ENCODE results near the gene SEC24A. TPM values are rescaled to one million over a fixed set of nuclear protein-coding genes. Genes with fewer than 3 reads are reported as not detected.
"Not testable (repeated sequence)": the region's sequence is repeated elsewhere in the genome, so short reads cannot be mapped to it uniquely, and the experiment has no call there.

Gene SEC24A
- total RNA-seq, 1 donor from 2014 or later: 6.8 TPM

DNA sequence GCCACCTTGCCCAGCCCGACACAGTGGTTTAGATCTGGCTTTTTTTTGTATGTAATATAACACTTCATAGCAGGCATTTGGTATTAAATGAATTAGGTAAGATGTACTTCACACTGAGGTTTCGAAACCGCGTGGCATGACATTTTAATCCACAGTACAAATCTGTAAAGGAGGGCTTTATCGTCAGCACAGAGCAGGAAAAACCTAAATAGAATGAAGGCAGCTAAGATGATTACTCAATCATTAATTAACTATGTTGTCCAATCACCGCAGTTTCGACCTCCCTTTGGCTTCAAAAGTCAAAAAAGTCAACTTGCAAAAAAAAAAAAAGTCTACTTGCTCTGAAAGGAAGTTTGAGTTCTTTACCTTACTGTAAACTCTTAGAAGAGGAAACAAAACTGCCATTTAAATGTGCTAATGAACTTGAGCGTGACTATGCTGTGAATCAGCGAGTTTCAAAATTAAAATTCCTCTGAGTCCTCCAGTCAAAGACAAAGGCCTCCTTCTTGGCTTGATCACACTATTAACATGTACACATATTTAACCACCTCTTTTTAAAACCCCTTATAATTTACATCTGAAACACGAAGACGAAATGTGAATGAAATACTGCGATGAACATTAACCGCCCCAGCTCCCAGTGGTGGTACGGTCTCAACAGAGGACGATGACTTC is 698 bp upstream of the SEC24A start:
- peak; percentile 1 for ATAC-seq
- DNase-seq: no peak
- intact Hi-C loops (cut with micrococcal nuclease): no loop called here

DNA sequence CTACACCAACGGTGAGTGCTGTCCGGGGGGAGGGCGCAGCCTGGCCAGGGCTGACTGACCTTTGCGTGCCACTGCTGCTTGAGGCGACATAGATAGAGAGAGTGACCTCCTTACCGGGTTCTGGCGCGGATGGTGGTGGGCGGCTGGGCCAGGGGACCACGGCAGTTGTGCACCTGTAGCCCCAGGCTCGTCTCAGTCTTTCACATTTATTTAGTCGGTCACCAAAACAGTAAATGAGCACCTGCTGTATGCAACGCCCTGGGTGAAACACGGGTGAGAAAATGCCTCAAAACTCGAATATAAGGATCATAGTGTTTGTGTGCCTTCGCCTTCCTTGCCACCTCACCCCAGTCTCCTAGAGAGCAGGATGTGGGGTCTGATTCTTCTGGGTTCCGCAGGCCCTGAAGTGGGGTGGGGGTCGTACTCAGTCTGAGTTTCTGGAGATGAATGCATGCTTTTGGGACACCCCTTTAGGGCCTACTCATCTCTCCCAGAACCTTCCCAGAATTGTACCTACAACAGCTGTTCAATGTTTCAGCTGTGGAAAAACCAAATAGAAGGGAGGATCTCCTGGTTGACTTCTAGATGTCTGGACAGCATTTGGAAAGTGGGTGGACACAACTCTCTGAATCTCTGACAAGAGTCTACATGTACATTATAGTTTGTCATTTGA is 714 bp downstream of the SEC24A start:
- peak; percentile 62 for ATAC-seq
- intact Hi-C loops (cut with micrococcal nuclease): no loop called here
- no peak for DNase-seq

DNA sequence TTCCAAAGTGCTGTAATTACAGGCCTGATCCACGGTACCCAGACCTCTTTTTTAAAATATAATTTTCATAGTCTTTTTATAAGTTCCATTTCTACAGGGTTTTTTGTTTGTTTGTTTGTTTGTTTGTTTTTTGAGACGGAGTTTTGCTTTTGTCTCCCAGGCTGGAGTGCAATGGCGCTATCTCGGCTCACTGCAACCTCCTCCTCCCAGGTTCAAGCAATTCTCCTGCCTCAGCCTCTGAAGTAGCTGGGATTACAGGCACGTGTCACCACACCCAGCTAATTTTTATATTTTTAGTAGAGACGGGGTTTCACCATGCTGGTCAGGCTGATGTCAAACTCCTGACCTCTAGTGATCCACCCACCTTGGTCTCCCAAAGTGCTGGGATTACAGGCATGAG is 2.1 kb downstream of the SEC24A start:
- intact Hi-C loops (cut with micrococcal nuclease); DNase-seq; ATAC-seq: not testable (repeated sequence)

DNA sequence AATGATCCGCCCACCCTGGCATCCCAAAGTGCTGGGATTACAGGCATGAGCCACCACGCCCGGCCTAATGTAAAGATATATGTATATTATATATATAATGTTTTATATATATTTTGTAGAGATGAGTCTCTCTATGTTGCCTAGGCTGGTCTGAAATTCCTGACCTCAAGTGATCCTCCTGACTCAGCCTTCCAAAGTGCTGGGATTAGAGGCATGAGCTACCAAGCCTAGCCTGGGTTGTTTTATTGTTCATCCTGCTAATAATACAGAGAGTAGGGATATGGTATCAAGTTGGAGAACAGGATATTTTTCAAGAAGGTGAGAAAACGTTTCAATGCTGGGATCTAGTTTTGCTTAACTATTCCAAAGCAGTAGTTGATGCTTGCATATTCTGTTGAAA is 2.9 kb downstream of the SEC24A start:
- intact Hi-C loops (cut with micrococcal nuclease): no loop called here
- DNase-seq (no peak), ATAC-seq (no peak)

DNA sequence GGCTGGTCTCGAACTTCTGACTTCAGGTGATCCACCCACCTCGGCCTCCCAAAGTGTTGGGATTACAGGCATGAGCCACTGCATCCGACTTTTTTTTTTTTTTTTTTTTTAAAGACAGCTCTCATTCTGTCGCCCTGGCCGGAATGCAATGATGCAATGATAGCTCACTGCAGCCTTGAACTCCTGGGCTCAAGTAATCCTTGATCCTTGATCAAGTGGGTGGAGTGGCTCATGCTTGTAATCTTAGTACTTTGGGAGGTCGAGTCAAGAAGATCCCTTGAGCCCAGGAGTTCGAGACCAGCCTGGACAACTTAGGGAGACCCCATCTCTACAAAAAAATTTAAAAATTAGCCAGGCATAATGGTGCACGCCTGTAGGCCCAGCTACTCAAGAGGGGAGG is 8.1 kb downstream of the SEC24A start:
- ATAC-seq (no peak), DNase-seq (no peak)
- intact Hi-C loops (cut with micrococcal nuclease): no loop called here

DNA sequence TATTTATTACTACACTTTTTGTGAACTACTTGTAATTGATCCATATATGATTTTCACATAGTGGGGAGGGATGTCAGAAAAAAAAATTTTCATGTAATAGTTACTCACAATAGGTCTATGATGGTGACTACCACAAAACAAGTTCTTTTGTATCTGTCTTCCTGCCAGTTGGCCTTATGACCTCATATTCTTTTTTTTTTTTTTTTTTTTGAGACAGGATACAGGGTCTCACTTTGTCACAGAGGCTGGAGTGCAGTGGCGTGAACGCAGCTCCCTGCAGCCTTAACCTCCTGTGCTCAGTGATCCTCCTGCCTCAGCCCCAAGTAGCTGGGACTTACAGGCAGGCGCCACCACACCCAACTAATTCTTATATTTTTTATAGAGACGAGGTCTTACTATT is 10.9 kb downstream of the SEC24A start:
- no peak for DNase-seq
- intact Hi-C loops (cut with micrococcal nuclease): no loop called here
- ATAC-seq: no peak

DNA sequence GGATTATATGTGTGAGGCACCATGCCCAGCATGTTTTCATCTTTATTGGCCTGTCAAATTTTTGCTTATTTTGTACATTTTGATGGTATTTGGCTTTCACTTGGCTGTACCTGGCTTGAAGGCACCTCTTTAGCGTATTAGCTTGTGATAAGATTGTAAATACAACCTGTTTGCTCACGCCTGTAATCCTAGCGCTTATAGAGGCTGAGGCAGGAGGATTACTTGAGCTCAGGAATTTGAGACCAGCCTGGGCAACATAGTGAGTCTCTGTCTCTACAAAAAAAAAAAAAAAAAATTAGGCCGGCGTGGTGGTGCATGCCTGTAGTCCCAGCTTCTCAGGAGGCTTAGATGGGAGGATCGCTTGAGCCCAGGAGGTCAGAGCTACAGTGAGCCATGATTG is 11.3 kb downstream of the SEC24A start:
- ATAC-seq: no peak
- intact Hi-C loops (cut with micrococcal nuclease): no loop called here
- DNase-seq: no peak

DNA sequence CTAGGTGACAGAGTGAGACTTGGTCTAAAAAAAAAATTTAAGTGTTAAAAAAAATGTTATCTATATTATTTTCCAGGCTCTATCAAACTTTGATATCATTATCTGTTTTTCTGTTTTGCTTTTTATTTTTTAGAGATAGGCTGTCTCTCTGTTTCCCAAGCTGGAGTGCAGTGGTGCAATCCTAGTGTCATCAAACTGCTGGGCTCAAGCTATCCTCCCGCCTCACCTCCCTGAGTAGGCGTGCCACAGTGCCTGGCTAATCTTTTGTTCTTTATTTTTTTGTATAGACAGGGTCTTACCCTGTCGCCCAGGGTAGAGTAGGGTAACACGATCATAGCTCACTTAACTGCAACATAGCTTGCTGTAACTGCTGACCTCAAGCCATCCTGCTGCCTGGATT is 14.4 kb downstream of the SEC24A start:
- intact Hi-C loops (cut with micrococcal nuclease): no loop called here
- no peak for ATAC-seq
- no peak for DNase-seq

DNA sequence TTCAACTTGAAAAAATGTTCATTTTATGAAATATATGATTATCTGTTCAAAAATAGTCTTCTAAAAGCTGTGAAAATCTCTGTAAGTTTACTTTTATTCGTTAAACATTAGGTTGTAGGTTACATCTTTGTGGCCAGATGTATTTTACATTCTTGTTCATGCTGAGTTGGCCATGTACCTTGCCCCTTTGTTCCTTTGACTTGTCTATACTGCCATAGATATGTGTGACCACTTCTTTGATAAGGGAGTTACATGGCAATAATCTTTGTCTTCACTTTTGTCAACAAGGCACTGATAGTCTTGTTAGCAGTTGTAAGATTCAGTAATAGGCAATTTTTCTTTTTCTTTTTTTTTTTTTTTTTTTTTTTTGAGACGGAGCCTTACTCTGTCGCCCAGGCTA is 15.9 kb downstream of the SEC24A start:
- no peak for DNase-seq
- intact Hi-C loops (cut with micrococcal nuclease): no loop called here
- no peak for ATAC-seq

DNA sequence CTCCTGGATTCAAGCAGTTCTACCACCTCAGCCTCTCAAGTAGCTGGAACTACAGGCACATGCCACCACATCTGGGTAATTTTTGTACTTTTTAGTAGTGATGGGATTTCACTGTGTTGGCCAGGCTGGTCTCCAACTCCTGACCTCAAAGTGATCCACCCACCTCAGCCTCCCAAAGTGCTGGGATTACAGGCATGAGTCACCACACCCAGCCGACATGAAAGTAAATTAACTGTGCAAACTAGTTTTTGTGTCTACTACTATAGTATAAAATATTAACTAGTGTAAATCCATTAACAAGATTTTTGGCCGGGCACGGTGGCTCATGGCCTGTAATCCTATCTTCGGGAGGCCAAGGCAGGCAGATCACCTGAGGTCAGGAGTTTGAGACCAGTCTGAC is 25.0 kb downstream of the SEC24A start:
- intact Hi-C loops (cut with micrococcal nuclease); ATAC-seq; DNase-seq: not testable (repeated sequence)

DNA sequence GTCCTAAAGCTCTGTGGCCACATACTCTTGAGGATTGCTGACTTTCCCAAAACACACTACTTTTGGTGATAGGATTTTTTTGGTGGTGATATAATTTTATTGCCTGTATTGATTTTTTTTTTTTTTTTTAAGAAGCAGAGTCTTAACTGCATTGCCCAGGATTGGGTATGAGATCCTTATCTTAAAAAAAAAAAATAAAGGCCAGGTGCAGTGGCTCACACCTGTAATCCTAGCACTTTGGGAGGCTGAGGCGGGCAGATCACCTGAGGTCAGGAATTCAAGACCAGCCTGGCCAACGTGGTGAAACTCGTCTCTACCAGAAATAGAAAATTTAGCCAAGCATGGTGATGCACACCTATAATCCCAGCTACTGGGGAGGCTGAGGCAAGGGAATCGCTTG is 28.8 kb downstream of the SEC24A start:
- intact Hi-C loops (cut with micrococcal nuclease); ATAC-seq; DNase-seq: not testable (repeated sequence)

DNA sequence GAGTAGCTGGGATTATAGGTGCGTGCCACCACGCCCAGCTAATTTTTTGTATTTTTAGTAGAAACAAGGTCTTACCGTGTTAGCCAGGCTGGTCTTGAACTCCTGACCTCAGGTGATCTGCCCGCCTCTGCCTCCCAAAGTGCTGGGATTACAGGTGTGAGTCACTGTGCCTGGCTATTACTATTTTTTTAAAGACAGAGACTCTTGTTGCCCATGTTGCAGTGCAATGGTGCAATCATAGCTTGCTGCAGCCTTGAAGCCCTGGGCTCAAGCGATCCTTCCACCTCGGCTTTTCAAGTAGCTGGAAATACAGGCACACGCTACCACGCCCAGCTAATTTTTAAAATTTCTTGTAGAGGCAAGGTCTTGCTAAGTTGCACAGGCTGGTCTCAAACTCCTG is 41.6 kb downstream of the SEC24A start:
- DNase-seq; ATAC-seq; intact Hi-C loops (cut with micrococcal nuclease): not testable (repeated sequence)

DNA sequence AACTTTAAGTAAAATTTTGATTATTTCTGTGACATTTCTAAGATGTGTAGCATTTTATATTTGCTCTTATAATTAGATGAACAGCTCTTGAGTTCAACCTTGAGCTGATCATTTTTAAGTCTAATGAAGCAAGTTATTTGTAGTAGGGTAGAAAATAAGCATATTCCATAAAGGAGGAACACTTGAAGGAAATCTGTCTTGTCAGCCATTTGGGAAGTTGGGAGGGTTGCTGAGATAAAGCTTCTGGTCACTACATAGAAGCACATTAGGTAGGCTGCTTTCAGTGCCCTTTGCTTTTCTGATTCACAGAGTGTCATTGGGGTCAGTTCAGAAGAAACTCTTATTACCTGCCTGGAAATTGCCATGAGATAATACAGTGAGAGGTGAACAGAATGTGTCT is 44.1 kb downstream of the SEC24A start:
- DNase-seq: no peak
- intact Hi-C loops (cut with micrococcal nuclease): no loop called here

DNA sequence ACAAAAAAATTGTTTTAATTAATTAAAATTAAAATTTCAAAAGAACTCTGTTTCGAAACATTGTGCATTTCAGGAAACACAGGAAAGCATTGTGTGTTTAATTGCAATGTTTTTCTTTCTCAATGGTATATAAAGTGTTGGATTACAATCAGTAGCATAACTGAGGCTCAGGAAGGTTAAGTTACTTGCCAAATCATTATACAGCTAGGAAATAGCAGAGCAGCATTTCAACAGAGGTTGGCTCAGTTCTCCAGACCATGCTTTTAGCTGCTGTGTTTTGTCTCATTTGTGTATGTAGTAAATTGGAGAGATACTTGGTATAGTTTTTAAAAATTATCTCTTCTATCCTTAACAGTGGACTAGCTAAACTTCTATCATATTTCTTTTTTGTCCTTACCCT is 59.7 kb downstream of the SEC24A start:
- ATAC-seq: no peak
- intact Hi-C loops (cut with micrococcal nuclease): no loop called here

More for the DNA sequence above, 44.1 kb downstream of the SEC24A start:
- ATAC-seq: no peak

DNA sequence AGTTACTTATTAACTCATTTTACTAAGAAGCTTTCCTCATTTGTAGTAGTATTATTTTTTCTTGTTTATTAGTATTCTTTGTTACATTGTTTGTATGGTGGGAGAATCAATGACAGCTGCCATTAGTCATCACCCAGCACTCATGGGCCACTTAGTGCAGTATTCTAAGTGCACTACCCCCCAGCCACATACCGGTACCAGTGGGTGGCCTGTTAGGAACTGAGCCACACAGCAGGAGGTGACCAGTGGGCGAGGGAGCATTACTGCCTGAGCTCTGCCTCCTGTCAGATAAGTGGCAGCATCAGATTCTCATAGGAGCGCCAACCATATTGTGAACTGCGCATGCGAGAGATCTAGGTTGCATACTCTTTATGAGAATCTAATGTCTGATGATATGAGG is 65.5 kb downstream of the SEC24A start:
- DNase-seq: no peak
- ATAC-seq: no peak
- intact Hi-C loops (cut with micrococcal nuclease): no loop called here

More for the DNA sequence above, 59.7 kb downstream of the SEC24A start:
- DNase-seq: no peak

DNA sequence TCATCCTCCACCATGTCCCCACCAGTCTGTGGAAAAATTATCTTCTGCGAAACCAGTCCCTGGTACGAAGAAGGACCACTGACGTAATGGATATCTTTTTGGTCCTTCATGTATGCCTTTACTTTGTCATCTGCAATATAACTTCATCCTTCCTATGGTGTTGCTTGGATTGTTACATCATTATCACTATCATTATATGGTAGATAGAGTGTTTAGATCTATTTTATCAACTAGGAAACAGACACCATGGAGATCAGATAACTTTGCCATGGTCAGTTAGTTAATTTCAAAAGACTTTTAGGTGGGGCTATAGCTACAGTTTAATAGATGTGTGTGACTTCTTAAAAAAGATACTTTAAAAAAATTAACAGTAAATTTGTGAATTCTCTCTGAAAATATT is 66.0 kb downstream of the SEC24A start:
- DNase-seq (no peak), ATAC-seq (no peak)
- intact Hi-C loops (cut with micrococcal nuclease): no loop called here

DNA sequence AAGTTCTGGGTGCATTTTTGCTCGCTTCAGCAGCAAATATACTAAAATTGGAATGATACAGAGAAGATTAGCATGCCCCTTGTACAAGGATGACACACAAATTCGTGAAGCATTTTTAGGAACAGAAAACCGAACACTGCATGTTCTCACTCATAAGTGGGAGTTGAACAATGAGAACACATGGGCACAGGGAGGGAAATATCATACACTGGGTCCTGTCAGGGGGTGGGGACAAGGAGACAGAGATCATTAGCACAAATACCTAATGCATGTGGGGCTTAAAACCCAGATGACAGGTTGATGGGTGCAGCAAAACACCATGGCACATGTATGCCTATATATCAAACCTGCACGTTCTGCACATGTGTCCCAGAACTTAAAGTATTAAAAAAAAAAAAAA is 66.9 kb downstream of the SEC24A start:
- DNase-seq; ATAC-seq; intact Hi-C loops (cut with micrococcal nuclease): not testable (repeated sequence)

DNA sequence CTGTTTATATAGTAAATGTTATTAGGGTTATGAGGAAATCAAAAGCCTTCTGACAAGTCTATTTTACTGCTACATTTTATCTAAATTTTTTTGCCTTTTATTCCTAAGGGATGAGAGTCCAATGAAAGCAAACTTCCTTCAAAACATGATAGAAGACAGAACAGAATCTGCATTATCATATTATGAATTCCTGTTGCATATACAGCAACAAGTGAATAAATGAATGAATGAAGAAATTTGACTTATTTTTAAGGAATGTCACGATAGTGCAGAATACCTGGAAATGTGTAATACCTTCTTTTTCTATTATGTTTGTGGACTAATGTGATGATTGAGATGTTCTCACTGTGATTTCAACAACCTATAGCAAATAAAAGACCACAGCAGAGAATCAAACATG is 76.3 kb downstream of the SEC24A start:
- DNase-seq: no peak
- intact Hi-C loops (cut with micrococcal nuclease): no loop called here
- no peak for ATAC-seq

DNA sequence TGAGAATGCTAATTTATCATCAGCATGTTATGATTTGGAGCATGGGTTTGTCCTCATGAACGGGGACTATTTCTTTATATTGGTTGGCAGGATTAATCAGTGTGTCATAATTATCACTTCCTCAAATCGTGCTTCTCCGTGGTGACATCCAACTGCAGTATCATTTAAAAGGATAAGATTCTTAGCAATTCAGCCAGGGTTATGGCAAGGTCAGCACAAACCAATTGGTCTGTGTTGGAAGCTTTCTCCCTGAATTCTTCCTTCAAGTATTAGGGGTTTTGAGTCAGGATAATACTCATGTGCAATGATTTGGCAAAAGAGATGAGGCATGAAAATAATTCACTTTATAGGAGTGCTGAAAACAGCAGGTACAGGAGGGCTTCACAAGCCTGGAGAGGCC is 84.2 kb downstream of the SEC24A start:
- intact Hi-C loops (cut with micrococcal nuclease): no loop called here
- DNase-seq: no peak
- no peak for ATAC-seq

DNA sequence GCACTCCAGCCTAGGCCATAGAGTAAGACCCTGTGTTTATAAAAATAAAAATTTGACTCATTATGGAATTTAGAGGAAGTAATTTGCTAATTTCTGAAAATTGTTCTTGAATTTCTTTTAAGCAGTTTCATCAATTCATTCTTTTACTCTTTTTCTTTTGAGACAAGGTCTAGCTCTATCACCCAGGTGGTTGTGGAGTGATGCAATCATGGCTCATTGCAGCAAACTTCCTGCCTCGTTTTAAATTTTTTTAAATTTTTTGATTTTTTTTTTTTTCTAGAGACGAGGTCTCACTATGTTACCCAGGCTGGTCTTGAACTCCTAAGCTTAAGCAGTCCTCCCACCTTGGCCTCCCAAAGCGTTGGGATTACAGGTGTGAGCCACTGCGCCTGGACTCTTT is 86.7 kb downstream of the SEC24A start:
- intact Hi-C loops (cut with micrococcal nuclease): no loop called here
- ATAC-seq (no peak), DNase-seq (no peak)

DNA sequence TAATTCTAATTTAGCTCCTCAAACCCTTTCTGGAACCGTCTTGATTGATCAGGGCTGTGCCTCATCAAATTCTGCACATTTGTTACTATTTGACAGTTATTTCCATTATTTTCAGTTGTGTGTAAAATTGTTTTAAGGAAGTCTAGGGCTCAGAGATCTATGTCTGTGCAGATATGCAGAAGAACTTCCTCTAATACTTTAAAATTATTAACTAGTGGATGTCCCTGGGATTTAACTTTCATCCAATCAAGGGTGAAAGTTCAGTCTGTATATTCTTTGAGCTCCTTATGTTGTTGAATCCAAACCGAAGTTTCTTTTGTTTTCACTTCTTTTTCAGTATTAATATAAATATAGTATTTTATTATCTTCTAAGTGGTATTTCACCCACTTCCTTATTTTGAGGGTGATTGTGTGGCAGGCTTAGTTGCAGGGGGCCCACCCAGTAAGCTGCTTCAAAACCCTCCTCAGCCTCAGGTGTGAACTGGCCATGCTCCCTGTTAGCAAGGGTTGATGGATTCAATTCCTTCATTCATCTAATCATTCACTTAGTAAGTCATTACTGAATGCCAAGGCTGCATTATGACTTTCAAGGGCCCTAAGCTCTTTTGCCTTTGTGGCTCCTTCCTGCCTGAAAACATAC is 87.7 kb downstream of the SEC24A start:
- ATAC-seq: no peak
- DNase-seq: no peak
- intact Hi-C loops (cut with micrococcal nuclease): no loop called here

Measured in left ventricle myocardium superior (tissue), 1 donor.